ENCODE data around the gene VAV2.

DNA sequence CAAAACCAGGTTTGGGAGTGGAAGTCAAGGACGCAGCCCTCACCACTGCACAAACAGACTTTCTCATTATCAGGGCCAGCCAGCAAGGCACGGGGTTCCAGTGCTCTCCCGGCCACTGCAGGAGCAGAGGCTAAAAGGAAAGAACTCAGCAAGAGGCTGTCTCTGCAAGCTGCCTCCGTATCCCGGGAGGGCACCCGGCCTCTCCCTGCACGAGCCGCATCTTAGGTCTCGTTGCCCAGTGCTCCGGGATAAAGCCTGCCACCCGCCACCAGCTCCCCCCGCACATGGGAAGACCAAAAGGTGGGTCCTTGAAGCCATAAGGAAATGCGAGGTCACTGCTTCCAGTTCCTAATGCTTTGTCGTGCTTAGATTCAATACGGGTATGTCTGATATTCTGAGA is 136.8 kb downstream of the VAV2 start:
- TF ChIP-seq RARB (CRISPR knock-in tag; IDR thresholded peaks at IDR 0.05) (no peak), TCF4 (CRISPR knock-in tag; IDR thresholded peaks at IDR 0.05; ENCODE audit: borderline replicate concordance) (no peak), ESRRG (CRISPR knock-in tag; IDR thresholded peaks at IDR 0.05) (no peak), CREB5 (CRISPR knock-in tag; IDR thresholded peaks at IDR 0.05; ENCODE audit: low read depth) (no peak), SNAI2 (CRISPR knock-in tag; IDR thresholded peaks at IDR 0.05) (no peak), ZNF565 (CRISPR knock-in tag; conservative IDR thresholded peaks at IDR 0.05; ENCODE audit: low read depth) (no peak), PPARA (CRISPR knock-in tag; IDR thresholded peaks at IDR 0.05; ENCODE audit: borderline replicate concordance) (no peak), ZNF70 (CRISPR knock-in tag; IDR thresholded peaks at IDR 0.05) (no peak), ZFP3 (CRISPR knock-in tag; IDR thresholded peaks at IDR 0.05) (no peak), ZFP30 (CRISPR knock-in tag; IDR thresholded peaks at IDR 0.05) (no peak)
- TF ChIP-seq, protein P1, sequence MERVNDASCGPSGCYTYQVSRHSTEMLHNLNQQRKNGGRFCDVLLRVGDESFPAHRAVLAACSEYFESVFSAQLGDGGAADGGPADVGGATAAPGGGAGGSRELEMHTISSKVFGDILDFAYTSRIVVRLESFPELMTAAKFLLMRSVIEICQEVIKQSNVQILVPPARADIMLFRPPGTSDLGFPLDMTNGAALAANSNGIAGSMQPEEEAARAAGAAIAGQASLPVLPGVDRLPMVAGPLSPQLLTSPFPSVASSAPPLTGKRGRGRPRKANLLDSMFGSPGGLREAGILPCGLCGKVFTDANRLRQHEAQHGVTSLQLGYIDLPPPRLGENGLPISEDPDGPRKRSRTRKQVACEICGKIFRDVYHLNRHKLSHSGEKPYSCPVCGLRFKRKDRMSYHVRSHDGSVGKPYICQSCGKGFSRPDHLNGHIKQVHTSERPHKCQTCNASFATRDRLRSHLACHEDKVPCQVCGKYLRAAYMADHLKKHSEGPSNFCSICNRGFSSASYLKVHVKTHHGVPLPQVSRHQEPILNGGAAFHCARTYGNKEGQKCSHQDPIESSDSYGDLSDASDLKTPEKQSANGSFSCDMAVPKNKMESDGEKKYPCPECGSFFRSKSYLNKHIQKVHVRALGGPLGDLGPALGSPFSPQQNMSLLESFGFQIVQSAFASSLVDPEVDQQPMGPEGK (CRISPR knock-in tag; IDR thresholded peaks at IDR 0.05; ENCODE audit: borderline replicate concordance): no peak
